Measurements from ENCODE around the gene SLC41A3.
"Not testable (repeated sequence)": the region's sequence is repeated elsewhere in the genome, so short reads cannot be mapped to it uniquely, and the experiment has no call there.

Gene SLC41A3

DNA sequence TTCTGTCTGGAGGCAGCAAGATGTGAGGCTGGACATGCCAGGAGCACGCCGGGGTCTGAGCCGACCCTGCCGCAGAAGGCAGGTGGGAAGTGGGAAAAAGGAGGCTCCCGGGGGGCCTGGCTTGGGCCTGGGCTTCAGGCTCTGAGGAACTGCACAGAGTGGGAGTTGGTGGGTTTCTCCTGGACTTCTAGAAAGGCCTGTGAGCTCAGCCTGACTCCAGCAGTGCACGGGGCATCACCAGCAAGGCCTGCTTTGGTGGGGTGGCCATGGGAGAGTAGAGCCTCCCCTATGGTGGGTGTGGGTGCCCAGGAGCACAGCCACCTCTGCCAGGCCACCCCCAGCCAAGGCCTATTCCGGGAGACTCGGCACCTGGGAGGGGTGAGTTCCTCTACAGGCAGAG lies 18.1 kb upstream of the SLC41A3 start:
- TF ChIP-seq, protein P1, sequence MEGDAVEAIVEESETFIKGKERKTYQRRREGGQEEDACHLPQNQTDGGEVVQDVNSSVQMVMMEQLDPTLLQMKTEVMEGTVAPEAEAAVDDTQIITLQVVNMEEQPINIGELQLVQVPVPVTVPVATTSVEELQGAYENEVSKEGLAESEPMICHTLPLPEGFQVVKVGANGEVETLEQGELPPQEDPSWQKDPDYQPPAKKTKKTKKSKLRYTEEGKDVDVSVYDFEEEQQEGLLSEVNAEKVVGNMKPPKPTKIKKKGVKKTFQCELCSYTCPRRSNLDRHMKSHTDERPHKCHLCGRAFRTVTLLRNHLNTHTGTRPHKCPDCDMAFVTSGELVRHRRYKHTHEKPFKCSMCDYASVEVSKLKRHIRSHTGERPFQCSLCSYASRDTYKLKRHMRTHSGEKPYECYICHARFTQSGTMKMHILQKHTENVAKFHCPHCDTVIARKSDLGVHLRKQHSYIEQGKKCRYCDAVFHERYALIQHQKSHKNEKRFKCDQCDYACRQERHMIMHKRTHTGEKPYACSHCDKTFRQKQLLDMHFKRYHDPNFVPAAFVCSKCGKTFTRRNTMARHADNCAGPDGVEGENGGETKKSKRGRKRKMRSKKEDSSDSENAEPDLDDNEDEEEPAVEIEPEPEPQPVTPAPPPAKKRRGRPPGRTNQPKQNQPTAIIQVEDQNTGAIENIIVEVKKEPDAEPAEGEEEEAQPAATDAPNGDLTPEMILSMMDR (IDR thresholded peaks at IDR 0.05; ENCODE audit: low read depth, low read length), result no peak
- no peak overlapping the region for H3K4me3 ChIP-seq (replicated peaks in 1 of 2; ENCODE audit: low read depth in 2 of 2, low read length in 2 of 2)
- no peak for DNase-seq (ENCODE audit: low read depth in 2 of 2)

DNA sequence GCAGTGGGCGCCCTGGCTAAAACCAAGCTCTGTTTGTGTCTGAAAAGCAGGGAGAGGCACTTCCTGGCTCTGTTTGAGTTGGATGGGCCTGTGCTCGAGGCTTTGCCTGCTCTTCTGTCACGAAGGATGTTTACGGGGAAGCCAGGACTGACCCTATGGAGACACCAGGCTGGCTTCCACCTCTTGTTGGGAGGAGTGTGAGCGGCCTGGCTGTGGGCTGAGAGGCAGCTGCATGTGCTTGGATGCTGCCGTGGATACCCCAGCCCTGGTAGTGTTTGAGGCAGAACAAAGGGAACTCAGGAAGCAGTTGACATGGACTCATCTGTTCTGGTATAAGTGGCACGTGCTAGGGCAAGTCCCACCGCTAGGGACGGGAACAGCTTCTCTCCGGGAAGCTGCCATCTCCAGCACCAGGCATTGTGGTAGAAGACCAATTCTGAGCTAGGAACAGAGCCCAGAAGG lies 17.6 kb upstream of the SLC41A3 start:
- TF ChIP-seq, protein P1 (IDR thresholded peaks at IDR 0.05; ENCODE audit: low read depth, low read length), result no peak
- H3K4me3 ChIP-seq (replicated peaks in 1 of 2; ENCODE audit: low read depth in 2 of 2, low read length in 2 of 2), result no peak overlapping the region
- no peak for DNase-seq (ENCODE audit: low read depth in 2 of 2)

DNA sequence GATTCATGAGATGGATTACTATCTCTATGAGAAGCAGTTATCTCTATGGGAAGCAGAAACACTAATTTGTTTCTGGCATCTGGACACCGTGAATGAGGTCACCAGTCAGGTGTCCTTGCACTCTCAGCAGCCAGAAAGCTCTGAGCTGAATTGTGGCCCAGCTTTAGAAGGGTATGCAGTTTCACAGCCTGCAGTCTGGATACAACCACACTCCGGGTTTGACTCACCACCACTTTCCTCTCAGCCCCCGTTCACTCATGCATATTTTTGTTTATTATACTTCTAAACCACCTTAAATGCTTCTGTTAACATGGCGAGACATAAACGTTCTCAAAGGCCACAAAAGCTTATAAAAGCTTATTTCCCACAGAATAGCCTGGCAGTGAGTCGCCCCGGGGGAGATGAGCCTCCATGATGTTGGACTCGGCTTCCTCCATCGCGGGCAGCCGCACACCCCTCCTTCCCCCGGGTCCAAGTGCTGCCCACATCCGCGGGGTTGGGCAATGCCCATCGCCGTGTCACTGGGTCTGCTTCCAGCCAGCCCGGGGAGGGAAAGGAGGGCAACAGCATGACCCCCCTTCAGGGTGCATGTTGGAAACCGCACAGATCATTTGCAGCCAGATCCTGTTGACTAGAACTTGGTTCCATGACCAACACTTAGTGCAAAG lies 16.8 kb upstream of the SLC41A3 start:
- TF ChIP-seq, protein P1 (IDR thresholded peaks at IDR 0.05; ENCODE audit: low read depth, low read length), result no peak
- no peak overlapping the region for H3K4me3 ChIP-seq (replicated peaks in 1 of 2; ENCODE audit: low read depth in 2 of 2, low read length in 2 of 2)
- DNase-seq (ENCODE audit: low read depth in 2 of 2), result no peak

DNA sequence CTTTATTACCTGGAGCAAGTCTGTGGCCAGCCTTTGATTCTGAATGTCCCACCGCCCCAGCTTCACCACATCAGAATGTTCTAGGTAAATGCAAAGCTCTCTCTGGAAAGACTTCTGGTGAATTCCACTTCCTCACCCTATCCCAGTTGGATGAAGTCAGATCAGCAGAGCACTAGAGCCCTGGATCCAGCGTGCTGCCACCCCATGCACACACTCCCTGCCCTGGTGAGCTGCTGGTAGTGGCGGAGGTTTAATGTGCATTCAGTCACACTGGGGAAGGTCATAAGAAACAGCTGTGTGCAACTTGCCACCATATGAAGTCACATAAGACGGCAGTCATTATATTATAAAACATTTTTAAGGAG lies 16.3 kb upstream of the SLC41A3 start:
- H3K4me3 ChIP-seq (replicated peaks in 1 of 2; ENCODE audit: low read depth in 2 of 2, low read length in 2 of 2), result no peak overlapping the region
- no peak for DNase-seq (ENCODE audit: low read depth in 2 of 2)
- TF ChIP-seq, protein P1 (IDR thresholded peaks at IDR 0.05; ENCODE audit: low read depth, low read length), result no peak

DNA sequence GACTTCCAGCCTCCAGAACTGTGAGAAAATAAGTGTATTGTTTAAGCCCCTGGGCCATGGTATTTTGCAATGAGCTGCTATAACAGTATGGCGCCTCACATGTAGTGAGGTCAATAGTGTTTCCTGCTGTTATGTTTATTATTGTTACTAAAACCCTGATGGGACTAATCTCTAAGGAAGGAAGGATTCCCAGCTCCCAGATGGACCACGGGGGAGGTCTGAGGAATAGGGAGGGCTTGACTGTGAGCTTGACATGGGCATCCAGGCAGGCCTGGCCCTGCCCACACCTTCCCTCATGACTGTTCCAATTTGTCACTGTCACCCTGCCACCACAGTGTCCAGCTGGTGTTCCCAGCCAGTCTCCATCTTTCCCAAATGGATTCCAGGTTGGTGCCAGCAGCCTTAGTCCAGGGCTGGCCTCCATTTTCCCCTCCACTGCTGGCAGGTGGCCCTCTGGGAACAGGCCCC lies 14.5 kb upstream of the SLC41A3 start:
- TF ChIP-seq, protein P1 (IDR thresholded peaks at IDR 0.05; ENCODE audit: low read depth, low read length), result no peak
- DNase-seq (ENCODE audit: low read depth in 2 of 2), result peak in 1 of 2 donors; percentile 11
- H3K4me3 ChIP-seq (replicated peaks in 1 of 2; ENCODE audit: low read depth in 2 of 2, low read length in 2 of 2), result no peak overlapping the region

DNA sequence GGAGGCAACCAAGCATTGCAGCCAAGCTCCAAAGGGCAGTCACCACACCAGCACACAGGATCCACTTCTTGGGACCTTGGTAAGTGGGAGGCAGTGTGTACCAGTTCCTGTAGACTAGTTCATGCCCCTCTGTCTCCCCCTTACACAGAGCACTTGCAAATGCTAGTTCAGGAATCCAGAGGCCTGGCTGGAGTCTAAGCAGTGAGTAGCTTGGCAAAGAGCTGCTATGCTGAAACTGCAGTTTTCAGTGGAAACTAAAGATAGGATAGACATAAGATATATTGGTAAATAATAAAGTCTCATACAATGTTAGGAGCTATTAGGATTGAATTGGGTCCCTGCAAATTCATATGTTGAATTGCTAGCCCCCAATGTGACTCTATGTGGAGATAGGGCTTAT lies 13.9 kb upstream of the SLC41A3 start:
- TF ChIP-seq, protein P1 (IDR thresholded peaks at IDR 0.05; ENCODE audit: low read depth, low read length), result no peak

DNA sequence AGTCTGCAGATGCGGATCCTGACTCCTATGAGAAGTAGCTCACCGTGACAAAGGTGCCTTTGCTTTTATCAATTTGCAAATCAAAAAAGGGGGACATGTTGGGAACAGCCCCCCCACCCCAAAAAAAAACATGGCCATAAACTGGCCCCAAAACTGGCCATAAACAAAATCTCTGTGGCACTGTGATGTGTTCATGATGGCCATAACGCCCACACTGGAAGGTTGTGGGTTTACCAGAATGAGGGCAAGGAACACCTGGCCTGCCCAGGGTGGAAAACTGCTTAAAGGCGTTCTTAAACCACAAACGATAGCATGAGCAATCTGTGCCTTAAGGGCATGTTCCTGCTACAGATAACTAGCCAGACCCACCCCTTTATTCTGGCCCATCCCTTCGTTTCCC lies 12.3 kb upstream of the SLC41A3 start:
- DNase-seq (ENCODE audit: low read depth in 2 of 2); H3K4me3 ChIP-seq (replicated peaks in 1 of 2; ENCODE audit: low read depth in 2 of 2, low read length in 2 of 2): not testable (repeated sequence)

More for the DNA sequence above, 13.9 kb upstream of the SLC41A3 start:
- no peak overlapping the region for H3K4me3 ChIP-seq (replicated peaks in 1 of 2; ENCODE audit: low read depth in 2 of 2, low read length in 2 of 2)
- no peak for DNase-seq (ENCODE audit: low read depth in 2 of 2)

DNA sequence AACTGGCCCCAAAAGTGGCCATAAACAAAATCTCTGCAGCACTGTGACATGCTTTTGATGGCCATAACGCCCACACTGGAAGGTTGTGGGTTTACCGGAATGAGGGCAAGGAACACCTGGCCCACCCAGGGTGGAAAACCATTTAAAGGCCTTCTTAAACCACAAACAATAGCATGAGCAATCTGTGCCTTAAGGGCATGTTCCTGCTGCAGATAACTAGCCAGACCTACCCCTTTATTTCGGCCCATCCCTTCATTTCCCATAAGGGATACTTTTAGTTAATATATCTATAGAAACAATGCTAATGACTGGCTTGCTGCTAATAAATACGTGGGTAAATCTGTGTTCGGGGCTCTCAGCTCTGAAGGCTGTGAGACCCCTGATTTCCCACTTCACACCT lies 8.2 kb upstream of the SLC41A3 start:
- H3K4me3 ChIP-seq (replicated peaks in 1 of 2; ENCODE audit: low read depth in 2 of 2, low read length in 2 of 2); DNase-seq (ENCODE audit: low read depth in 2 of 2): not testable (repeated sequence)

Data from cardiac fibroblast (primary cell).